HEK293 (cell line): ENCODE measurements around the gene CMYA5.

Experiments used
- MEIS1 ChIP-seq: sonication (generic); formaldehyde crosslinking; IDR thresholded peaks from 2 replicates; pipeline ENCODE4 v1.8.1; 2022; ENCODE audit warnings: missing genetic modification reagents, mild to moderate bottlenecking, borderline replicate concordance
- YY1 ChIP-seq: fragments of 450-650 bp; formaldehyde crosslinking; IDR thresholded peaks from 2 replicates; pipeline ENCODE4 v1.5.1; 2018; ENCODE audit warnings: missing biosample characterization, missing genetic modification characterization
- ZBTB7A ChIP-seq: fragments of 450-650 bp; formaldehyde crosslinking; IDR thresholded peaks from 2 replicates; pipeline ENCODE4 v1.5.1; 2016; ENCODE audit warnings: low read depth, missing biosample characterization, missing genetic modification characterization
- ZIC2 ChIP-seq: fragments of 450-650 bp; formaldehyde crosslinking; IDR thresholded peaks from 2 replicates; pipeline ENCODE4 v1.5.1; 2016; ENCODE audit warnings: missing biosample characterization, missing genetic modification characterization
- ZNF10 ChIP-seq: fragments of 450-650 bp; formaldehyde crosslinking; IDR thresholded peaks from 2 replicates; pipeline ENCODE4 v1.5.1; 2017; ENCODE audit warnings: missing biosample characterization, missing genetic modification characterization
- ZNF138 ChIP-seq: fragments of 450-650 bp; formaldehyde crosslinking; IDR thresholded peaks from 2 replicates; pipeline ENCODE4 v1.5.1; 2016; ENCODE audit warnings: missing biosample characterization, missing genetic modification characterization, borderline replicate concordance
- ZNF174 ChIP-seq: fragments of 450-650 bp; formaldehyde crosslinking; IDR thresholded peaks from 2 replicates; pipeline ENCODE4 v1.5.0; 2017; ENCODE audit warnings: missing biosample characterization, mild to moderate bottlenecking, missing genetic modification characterization
- ZNF610 ChIP-seq: fragments of 450-650 bp; formaldehyde crosslinking; IDR thresholded peaks from 2 replicates; pipeline ENCODE4 v1.5.1; 2016; ENCODE audit warnings: missing biosample characterization, missing genetic modification characterization, borderline replicate concordance
- TF ChIP-seq, protein P1 (sequence below): fragments of 450-650 bp; formaldehyde crosslinking; IDR thresholded peaks from 2 replicates; pipeline ENCODE4 v1.5.1; 2016; ENCODE audit warnings: missing biosample characterization, missing genetic modification characterization
- TF ChIP-seq, protein P2 (sequence below): fragments of 450-650 bp; formaldehyde crosslinking; IDR thresholded peaks from 2 replicates; pipeline ENCODE4 v1.5.1; 2016; ENCODE audit warnings: missing biosample characterization, missing genetic modification characterization
- TF ChIP-seq, protein P3 (sequence below): fragments of 450-650 bp; formaldehyde crosslinking; IDR thresholded peaks from 2 replicates; pipeline ENCODE4 v1.5.1; 2016; ENCODE audit warnings: missing biosample characterization, missing genetic modification characterization, low read depth
- TF ChIP-seq, protein P4 (sequence below): sonication (generic); formaldehyde crosslinking; IDR thresholded peaks from 2 replicates; pipeline ENCODE4 v1.8.1; 2022; ENCODE audit warnings: mild to moderate bottlenecking, moderate library complexity, missing genetic modification reagents
- TF ChIP-seq, protein P5 (sequence below): fragments of 450-650 bp; IDR thresholded peaks from 2 replicates; pipeline ENCODE4 v1.5.1; 2018; ENCODE audit warnings: missing biosample characterization, mild to moderate bottlenecking, missing genetic modification characterization

DNA sequence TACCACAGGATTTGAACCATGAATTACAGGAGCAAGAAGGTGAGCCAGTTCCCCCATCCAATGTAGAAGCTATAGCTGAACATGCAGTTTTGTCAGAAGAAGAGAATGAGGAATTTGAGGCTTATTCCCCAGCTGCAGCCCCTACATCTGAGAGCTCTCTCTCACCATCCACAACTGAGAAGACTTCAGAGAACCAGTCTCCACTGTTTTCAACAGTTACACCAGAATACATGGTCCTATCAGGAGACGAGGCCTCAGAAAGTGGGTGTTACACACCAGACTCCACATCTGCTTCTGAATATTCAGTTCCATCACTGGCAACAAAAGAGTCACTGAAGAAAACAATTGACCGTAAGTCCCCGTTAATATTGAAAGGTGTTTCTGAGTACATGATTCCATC lies 40.9 kb downstream of the CMYA5 start:
- TF ChIP-seq, protein P1, sequence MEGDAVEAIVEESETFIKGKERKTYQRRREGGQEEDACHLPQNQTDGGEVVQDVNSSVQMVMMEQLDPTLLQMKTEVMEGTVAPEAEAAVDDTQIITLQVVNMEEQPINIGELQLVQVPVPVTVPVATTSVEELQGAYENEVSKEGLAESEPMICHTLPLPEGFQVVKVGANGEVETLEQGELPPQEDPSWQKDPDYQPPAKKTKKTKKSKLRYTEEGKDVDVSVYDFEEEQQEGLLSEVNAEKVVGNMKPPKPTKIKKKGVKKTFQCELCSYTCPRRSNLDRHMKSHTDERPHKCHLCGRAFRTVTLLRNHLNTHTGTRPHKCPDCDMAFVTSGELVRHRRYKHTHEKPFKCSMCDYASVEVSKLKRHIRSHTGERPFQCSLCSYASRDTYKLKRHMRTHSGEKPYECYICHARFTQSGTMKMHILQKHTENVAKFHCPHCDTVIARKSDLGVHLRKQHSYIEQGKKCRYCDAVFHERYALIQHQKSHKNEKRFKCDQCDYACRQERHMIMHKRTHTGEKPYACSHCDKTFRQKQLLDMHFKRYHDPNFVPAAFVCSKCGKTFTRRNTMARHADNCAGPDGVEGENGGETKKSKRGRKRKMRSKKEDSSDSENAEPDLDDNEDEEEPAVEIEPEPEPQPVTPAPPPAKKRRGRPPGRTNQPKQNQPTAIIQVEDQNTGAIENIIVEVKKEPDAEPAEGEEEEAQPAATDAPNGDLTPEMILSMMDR (tag by site-specific recombination), result no peak
- TF ChIP-seq ZBTB7A (no peak), ZNF138 (tag by site-specific recombination) (no peak), YY1 (tag by site-specific recombination) (no peak), ZNF174 (tag by site-specific recombination) (no peak), ZNF610 (tag by site-specific recombination) (no peak), MEIS1 (CRISPR knock-in tag) (no peak), ZNF10 (no peak), ZIC2 (tag by site-specific recombination) (no peak)
- TF ChIP-seq, protein P2, sequence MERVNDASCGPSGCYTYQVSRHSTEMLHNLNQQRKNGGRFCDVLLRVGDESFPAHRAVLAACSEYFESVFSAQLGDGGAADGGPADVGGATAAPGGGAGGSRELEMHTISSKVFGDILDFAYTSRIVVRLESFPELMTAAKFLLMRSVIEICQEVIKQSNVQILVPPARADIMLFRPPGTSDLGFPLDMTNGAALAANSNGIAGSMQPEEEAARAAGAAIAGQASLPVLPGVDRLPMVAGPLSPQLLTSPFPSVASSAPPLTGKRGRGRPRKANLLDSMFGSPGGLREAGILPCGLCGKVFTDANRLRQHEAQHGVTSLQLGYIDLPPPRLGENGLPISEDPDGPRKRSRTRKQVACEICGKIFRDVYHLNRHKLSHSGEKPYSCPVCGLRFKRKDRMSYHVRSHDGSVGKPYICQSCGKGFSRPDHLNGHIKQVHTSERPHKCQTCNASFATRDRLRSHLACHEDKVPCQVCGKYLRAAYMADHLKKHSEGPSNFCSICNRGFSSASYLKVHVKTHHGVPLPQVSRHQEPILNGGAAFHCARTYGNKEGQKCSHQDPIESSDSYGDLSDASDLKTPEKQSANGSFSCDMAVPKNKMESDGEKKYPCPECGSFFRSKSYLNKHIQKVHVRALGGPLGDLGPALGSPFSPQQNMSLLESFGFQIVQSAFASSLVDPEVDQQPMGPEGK (tag by site-specific recombination), result no peak
- TF ChIP-seq, protein P3, sequence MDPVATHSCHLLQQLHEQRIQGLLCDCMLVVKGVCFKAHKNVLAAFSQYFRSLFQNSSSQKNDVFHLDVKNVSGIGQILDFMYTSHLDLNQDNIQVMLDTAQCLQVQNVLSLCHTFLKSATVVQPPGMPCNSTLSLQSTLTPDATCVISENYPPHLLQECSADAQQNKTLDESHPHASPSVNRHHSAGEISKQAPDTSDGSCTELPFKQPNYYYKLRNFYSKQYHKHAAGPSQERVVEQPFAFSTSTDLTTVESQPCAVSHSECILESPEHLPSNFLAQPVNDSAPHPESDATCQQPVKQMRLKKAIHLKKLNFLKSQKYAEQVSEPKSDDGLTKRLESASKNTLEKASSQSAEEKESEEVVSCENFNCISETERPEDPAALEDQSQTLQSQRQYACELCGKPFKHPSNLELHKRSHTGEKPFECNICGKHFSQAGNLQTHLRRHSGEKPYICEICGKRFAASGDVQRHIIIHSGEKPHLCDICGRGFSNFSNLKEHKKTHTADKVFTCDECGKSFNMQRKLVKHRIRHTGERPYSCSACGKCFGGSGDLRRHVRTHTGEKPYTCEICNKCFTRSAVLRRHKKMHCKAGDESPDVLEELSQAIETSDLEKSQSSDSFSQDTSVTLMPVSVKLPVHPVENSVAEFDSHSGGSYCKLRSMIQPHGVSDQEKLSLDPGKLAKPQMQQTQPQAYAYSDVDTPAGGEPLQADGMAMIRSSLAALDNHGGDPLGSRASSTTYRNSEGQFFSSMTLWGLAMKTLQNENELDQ, result no peak
- TF ChIP-seq, protein P4, sequence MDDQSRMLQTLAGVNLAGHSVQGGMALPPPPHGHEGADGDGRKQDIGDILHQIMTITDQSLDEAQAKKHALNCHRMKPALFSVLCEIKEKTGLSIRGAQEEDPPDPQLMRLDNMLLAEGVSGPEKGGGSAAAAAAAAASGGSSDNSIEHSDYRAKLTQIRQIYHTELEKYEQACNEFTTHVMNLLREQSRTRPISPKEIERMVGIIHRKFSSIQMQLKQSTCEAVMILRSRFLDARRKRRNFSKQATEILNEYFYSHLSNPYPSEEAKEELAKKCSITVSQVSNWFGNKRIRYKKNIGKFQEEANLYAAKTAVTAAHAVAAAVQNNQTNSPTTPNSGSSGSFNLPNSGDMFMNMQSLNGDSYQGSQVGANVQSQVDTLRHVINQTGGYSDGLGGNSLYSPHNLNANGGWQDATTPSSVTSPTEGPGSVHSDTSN (CRISPR knock-in tag), result no peak
- TF ChIP-seq, protein P5, sequence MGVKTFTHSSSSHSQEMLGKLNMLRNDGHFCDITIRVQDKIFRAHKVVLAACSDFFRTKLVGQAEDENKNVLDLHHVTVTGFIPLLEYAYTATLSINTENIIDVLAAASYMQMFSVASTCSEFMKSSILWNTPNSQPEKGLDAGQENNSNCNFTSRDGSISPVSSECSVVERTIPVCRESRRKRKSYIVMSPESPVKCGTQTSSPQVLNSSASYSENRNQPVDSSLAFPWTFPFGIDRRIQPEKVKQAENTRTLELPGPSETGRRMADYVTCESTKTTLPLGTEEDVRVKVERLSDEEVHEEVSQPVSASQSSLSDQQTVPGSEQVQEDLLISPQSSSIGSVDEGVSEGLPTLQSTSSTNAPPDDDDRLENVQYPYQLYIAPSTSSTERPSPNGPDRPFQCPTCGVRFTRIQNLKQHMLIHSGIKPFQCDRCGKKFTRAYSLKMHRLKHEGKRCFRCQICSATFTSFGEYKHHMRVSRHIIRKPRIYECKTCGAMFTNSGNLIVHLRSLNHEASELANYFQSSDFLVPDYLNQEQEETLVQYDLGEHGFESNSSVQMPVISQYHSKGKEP, result no peak
